BE2C (cell line): ENCODE results near the gene PPP6R1. TPM values are rescaled to one million over a fixed set of nuclear protein-coding genes. Genes with fewer than 3 reads are reported as not detected.
A peak's percentile ranks its signal among the peaks of the same experiment; 100 is the strongest.

ENCODE experiments used
- DNase-seq: peaks from one replicate; pipeline ENCODE4 v3.0.0-alpha.2; 2020
- H3K27me3 ChIP-seq: fragments of 250-450 bp; sonication (Bioruptor Pico); 2 replicates; pipeline ENCODE4 v1.5.1; 2020; ENCODE audit warnings: mild to moderate bottlenecking
- H3K36me3 ChIP-seq: fragments of 250-450 bp; sonication (Bioruptor Pico); 2 replicates; pipeline ENCODE4 v1.5.1; 2020; ENCODE audit warnings: mild to moderate bottlenecking
- H3K4me1 ChIP-seq: fragments of 250-450 bp; sonication (Bioruptor Pico); 2 replicates; pipeline ENCODE4 v1.5.1; 2020
- H3K4me3 ChIP-seq: 2 replicates; pipeline ENCODE4 v1.5.1; 2011; ENCODE audit warnings: low read depth, low read length
- H3K9me3 ChIP-seq: fragments of 250-450 bp; sonication (Bioruptor Pico); 2 replicates; pipeline ENCODE4 v1.5.1; 2020
- CTCF ChIP-seq: IDR thresholded peaks from 2 replicates; pipeline ENCODE4 v1.5.1; 2012; ENCODE audit warnings: mild to moderate bottlenecking, low read depth, low read length
- polyA plus RNA-seq: library from polyadenylated mRNA; unstranded; fragments of >200 nt; gene quantifications from one replicate; pipeline ENCODE4 v1.2.1, GENCODE V29; 2012; ENCODE audit warnings: low read depth, missing spikeins; ENCODE audit not compliant: insufficient read length, insufficient read depth

Gene PPP6R1, protein sequence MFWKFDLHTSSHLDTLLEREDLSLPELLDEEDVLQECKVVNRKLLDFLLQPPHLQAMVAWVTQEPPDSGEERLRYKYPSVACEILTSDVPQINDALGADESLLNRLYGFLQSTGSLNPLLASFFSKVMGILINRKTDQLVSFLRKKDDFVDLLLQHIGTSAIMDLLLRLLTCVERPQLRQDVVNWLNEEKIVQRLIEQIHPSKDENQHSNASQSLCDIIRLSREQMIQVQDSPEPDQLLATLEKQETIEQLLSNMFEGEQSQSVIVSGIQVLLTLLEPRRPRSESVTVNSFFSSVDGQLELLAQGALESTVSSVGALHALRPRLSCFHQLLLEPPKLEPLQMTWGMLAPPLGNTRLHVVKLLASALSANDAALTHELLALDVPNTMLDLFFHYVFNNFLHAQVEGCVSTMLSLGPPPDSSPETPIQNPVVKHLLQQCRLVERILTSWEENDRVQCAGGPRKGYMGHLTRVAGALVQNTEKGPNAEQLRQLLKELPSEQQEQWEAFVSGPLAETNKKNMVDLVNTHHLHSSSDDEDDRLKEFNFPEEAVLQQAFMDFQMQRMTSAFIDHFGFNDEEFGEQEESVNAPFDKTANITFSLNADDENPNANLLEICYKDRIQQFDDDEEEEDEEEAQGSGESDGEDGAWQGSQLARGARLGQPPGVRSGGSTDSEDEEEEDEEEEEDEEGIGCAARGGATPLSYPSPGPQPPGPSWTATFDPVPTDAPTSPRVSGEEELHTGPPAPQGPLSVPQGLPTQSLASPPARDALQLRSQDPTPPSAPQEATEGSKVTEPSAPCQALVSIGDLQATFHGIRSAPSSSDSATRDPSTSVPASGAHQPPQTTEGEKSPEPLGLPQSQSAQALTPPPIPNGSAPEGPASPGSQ
- 140 TPM for polyA plus RNA-seq

DNA sequence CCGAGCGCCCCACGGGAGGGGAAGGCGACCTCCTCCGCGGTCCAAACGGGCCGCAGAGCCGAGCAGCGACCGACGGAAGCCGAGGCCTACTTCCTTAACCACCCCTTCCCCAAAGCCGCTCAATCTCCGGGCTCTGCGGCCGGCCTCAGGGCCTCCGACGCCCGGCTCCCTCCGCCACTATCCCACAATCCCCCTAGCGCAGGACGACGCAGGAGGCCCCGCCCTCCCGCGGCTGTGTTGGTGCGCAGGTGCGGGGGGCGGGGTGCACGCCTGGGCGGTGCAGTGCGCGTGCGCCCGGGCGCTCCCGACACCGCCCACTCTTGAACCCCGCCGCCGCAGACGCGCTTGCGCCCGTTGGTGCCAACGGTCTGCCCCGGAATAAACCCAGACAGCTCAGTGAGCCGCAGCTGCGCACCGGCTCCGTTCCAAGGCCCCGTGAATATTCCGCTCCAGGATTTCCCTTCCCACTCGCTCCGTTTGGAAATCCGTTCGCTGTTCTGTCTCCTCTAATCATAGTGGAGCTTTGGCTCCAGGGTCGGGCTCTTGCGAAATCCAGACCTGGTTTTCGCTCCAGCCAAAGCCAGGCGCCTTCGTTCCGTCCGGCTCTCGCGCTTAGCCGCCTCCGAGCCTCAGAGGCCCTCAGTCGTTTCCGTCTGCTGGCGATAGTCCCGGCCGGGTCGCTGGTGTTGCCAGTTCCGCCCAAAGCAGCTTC, at the start of gene PPP6R1:
Gene PPP6R1 (minus strand): TSS at position 190 of the 712 bp plus-strand sequence. CDS start 11,914 bp downstream, outside the sequence.
- Histone ChIP-seq H3K9me3 (no peaks in the 10 kb centered on the region), H3K4me3 (peak within 1 kb of the TSS; percentile 93), H3K4me1 (peaks cover 4% of the 10 kb centered on the region; the same call in 1 of the 2 replicates), H3K27me3 (no peaks in the 10 kb centered on the region), H3K36me3 (0 out of 2 replicates have a peak, but pooled peaks cover 2% of the 10 kb centered on the region)
- no peak for TF ChIP-seq CTCF
- DNase-seq = peak; percentile 98

DNA sequence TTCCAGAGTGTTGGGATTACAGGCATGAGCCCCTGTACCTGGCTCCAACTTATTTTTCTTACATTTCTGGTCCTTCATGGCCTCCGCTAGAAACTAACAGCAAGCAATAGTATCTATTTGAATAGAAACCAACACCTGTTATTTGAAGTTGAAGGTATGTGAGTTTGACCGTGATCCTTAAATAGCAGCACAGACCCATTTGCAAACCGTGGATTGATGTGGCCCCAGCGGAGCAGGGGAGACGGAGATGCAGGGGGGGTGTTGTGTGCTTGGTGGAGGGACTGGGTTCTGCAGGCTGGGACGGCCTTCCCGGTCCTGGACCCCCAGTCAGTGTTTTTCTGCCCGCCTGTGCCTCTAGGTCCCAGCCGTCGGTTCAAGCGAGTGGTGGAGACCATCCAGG, 49.5 kb upstream of the PPP6R1 start:
- no peak for DNase-seq
- H3K4me3 ChIP-seq = no peak overlapping the region
- H3K27me3 ChIP-seq = no peaks in the 10 kb centered on the region
- no peaks in the 10 kb centered on the region for H3K9me3 ChIP-seq
- TF ChIP-seq CTCF = no peak
- peaks cover 33% of the 10 kb centered on the region for H3K36me3 ChIP-seq
- no peaks in the 10 kb centered on the region for H3K4me1 ChIP-seq

- H3K4me3 ChIP-seq = no peak overlapping the region
- no peaks in the 10 kb centered on the region for H3K9me3 ChIP-seq
- no peaks in the 10 kb centered on the region for H3K27me3 ChIP-seq
- peaks cover 39% of the 10 kb centered on the region for H3K36me3 ChIP-seq
- no peaks in the 10 kb centered on the region for H3K4me1 ChIP-seq
- DNase-seq = no peak
- no peak for TF ChIP-seq CTCF
Measured at GRCh38 chr19:55306712-55307111, 47.9 kb upstream of the PPP6R1 start.

- no peak overlapping the region for H3K4me3 ChIP-seq
- H3K36me3 ChIP-seq = peaks cover 39% of the 10 kb centered on the region
- no peaks in the 10 kb centered on the region; the same call in 1 of the 2 replicates for H3K4me1 ChIP-seq
- no peak for DNase-seq
- no peaks in the 10 kb centered on the region for H3K27me3 ChIP-seq
- H3K9me3 ChIP-seq = no peaks in the 10 kb centered on the region
- TF ChIP-seq CTCF = no peak
Measured at GRCh38 chr19:55305983-55306562, 47.3 kb upstream of the PPP6R1 start.

DNA sequence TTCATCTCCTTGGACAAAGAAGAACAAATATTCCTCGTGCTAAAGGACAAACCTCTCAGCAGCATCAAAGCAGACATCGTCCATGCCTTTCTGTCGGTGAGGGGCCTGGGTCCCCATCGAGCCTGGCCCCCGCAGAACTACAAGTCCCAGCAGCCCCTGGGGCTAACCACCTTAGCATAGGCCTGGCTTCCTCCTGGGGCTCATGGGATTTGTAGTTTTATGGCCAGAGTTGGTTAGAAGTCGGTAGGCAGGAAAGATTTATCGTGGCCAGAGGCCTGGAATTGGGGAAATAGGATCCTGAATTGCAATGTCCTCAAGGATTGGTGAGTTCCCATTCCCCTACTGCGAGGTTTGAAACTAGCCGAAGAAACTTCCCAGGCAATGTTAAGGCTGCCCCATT, 46.7 kb upstream of the PPP6R1 start:
- H3K36me3 ChIP-seq = peaks cover 39% of the 10 kb centered on the region
- peak; percentile 66 for DNase-seq
- no peaks in the 10 kb centered on the region; the same call in 1 of the 2 replicates for H3K4me1 ChIP-seq
- H3K9me3 ChIP-seq = no peaks in the 10 kb centered on the region
- no peak overlapping the region for H3K4me3 ChIP-seq
- no peak for TF ChIP-seq CTCF
- H3K27me3 ChIP-seq = no peaks in the 10 kb centered on the region
